H1 (cell line): ENCODE data around the gene OGFR.

Experiments used
- ATF3 ChIP-seq: IDR thresholded peaks from 2 replicates; pipeline ENCODE4 v1.6.1; 2011; ENCODE audit warnings: low read depth, mild to moderate bottlenecking, low read length; ENCODE audit not compliant: insufficient read depth
- EP300 ChIP-seq, 2 experiments: IDR thresholded peaks; 1 replicate in 1 of 2; 2 replicates in 1 of 2; pipeline ENCODE4 v1.6.1; 2011 to 2012; ENCODE audit warnings: low read depth in 2 of 2, low read length in 2 of 2, mild to moderate bottlenecking in 2 of 2, borderline replicate concordance in 1 of 2, inconsistent platforms in 1 of 2, moderate library complexity in 1 of 2
- EZH2 ChIP-seq: fragments of 200-600 bp; sonication (generic); IDR thresholded peaks from 2 replicates; pipeline ENCODE4 v1.7.1; 2012; ENCODE audit warnings: low read depth, mild to moderate bottlenecking, moderate library complexity, low read length, inconsistent platforms; ENCODE audit not compliant: severe bottlenecking
- GABPA ChIP-seq: IDR thresholded peaks from 2 replicates; pipeline ENCODE4 v1.6.1; 2011; ENCODE audit warnings: mild to moderate bottlenecking, low read length, moderate library complexity, borderline replicate concordance; ENCODE audit not compliant: insufficient read depth
- JUND ChIP-seq: IDR thresholded peaks from 2 replicates; pipeline ENCODE4 v1.6.1; 2011; ENCODE audit warnings: mild to moderate bottlenecking, improper control_type of control experiment, low read length
- SP1 ChIP-seq: IDR thresholded peaks from 2 replicates; pipeline ENCODE4 v1.6.1; 2011; ENCODE audit warnings: low read depth, low read length
- ZNF274 ChIP-seq: IDR thresholded peaks from 2 replicates; pipeline ENCODE4 v1.7.0; 2012; ENCODE audit warnings: low read length, borderline replicate concordance; ENCODE audit errors: extremely low read depth

- TF ChIP-seq EZH2 (no peak), JUND (no peak), ZNF274 (no peak), SP1 (no peak), GABPA (no peak), ATF3 (no peak), EP300 (IDR thresholded peaks at IDR 0.05; ENCODE audit: borderline replicate concordance in 1 of 2, low read depth in 2 of 2, low read length in 2 of 2) (no peak)
Observed at GRCh38 chr20:62860391-62860923, 55.8 kb downstream of the OGFR start.
